ENCODE measurements around the gene BCO1.

The BCO1 gene

GRCh38 chr16:81284995-81285600 lies 46.6 kb downstream of the BCO1 start:
- H3K4me3 ChIP-seq (ENCODE audit: low read depth, low read length) = no peak overlapping the region
- DNase-seq (ENCODE audit: low read depth) = no peak
- no peak for TF ChIP-seq MAX (IDR thresholded peaks at IDR 0.05; ENCODE audit: low read depth, low read length)
- no peak for TF ChIP-seq MYC (IDR thresholded peaks at IDR 0.05; ENCODE audit: low read depth, low read length)

GRCh38 chr16:81286190-81286589 lies 47.7 kb downstream of the BCO1 start:
- H3K4me3 ChIP-seq (ENCODE audit: low read depth, low read length) = no peak overlapping the region
- no peak for TF ChIP-seq MYC (IDR thresholded peaks at IDR 0.05; ENCODE audit: low read depth, low read length)
- DNase-seq (ENCODE audit: low read depth) = no peak

GRCh38 chr16:81291117-81291516 lies 52.6 kb downstream of the BCO1 start:
- no peak for TF ChIP-seq POLR2A (IDR thresholded peaks at IDR 0.05; ENCODE audit: extremely low read depth, insufficient read length)
- TF ChIP-seq MYC (IDR thresholded peaks at IDR 0.05; ENCODE audit: low read depth, low read length) = no peak
- TF ChIP-seq CTCF (IDR thresholded peaks at IDR 0.05; ENCODE audit: low read depth, low read length) = no peak
- no peak for TF ChIP-seq MAX (IDR thresholded peaks at IDR 0.05; ENCODE audit: low read depth, low read length)
- no peak overlapping the region for H3K4me3 ChIP-seq (ENCODE audit: low read depth, low read length)

GRCh38 chr16:81292936-81293335 lies 54.4 kb downstream of the BCO1 start:
- TF ChIP-seq MAX (IDR thresholded peaks at IDR 0.05; ENCODE audit: low read depth, low read length) (no peak), POLR2A (IDR thresholded peaks at IDR 0.05; ENCODE audit: extremely low read depth, insufficient read length) (no peak), CTCF (IDR thresholded peaks at IDR 0.05; ENCODE audit: low read depth, low read length) (no peak), MYC (IDR thresholded peaks at IDR 0.05; ENCODE audit: low read depth, low read length) (no peak)
- H3K4me3 ChIP-seq (ENCODE audit: low read depth, low read length) = no peak overlapping the region
- no peak for DNase-seq (ENCODE audit: low read depth)

More at GRCh38 chr16:81291117-81291516, 52.6 kb downstream of the BCO1 start:
- DNase-seq (ENCODE audit: low read depth) = no peak

GRCh38 chr16:81293909-81294802 lies 55.7 kb downstream of the BCO1 start:
- H3K4me3 ChIP-seq (ENCODE audit: low read depth, low read length) = no peak overlapping the region
- TF ChIP-seq MYC (IDR thresholded peaks at IDR 0.05; ENCODE audit: low read depth, low read length) = no peak
- DNase-seq (ENCODE audit: low read depth) = no peak

- TF ChIP-seq MYC (IDR thresholded peaks at IDR 0.05; ENCODE audit: low read depth, low read length) (no peak), POLR2A (IDR thresholded peaks at IDR 0.05; ENCODE audit: extremely low read depth, insufficient read length) (no peak), CTCF (IDR thresholded peaks at IDR 0.05; ENCODE audit: low read depth, low read length) (no peak), MAX (IDR thresholded peaks at IDR 0.05; ENCODE audit: low read depth, low read length) (no peak)
- H3K4me3 ChIP-seq (ENCODE audit: low read depth, low read length) = no peak overlapping the region
- DNase-seq (ENCODE audit: low read depth) = no peak
Observed at GRCh38 chr16:81296631-81297030, 58.1 kb downstream of the BCO1 start.

- no peak for DNase-seq (ENCODE audit: low read depth)
- TF ChIP-seq MYC (IDR thresholded peaks at IDR 0.05; ENCODE audit: low read depth, low read length) (no peak), MAX (IDR thresholded peaks at IDR 0.05; ENCODE audit: low read depth, low read length) (no peak), CTCF (IDR thresholded peaks at IDR 0.05; ENCODE audit: low read depth, low read length) (no peak), POLR2A (IDR thresholded peaks at IDR 0.05; ENCODE audit: extremely low read depth, insufficient read length) (no peak)
- H3K4me3 ChIP-seq (ENCODE audit: low read depth, low read length) = no peak overlapping the region
Observed at GRCh38 chr16:81307770-81308169, 69.3 kb downstream of the BCO1 start.
